NCI-H460 (cell line): Measurements from ENCODE around the gene ERBB3. TPM values are rescaled to one million over a fixed set of nuclear protein-coding genes. Genes with fewer than 3 reads are reported as not detected.
"Not testable (repeated sequence)": the region's sequence is repeated elsewhere in the genome, so short reads cannot be mapped to it uniquely, and the experiment has no call there.

Experiments used
- DNase-seq: peaks from one replicate; pipeline ENCODE4 v3.0.0-alpha.2; 2016; ENCODE audit warnings: low read depth; ENCODE audit errors: extremely low read depth
- total RNA-seq: library from RNA; depleted of rRNA; stranded (reverse); fragments of >200 nt; shearing (Covaris generic); gene quantifications from 2 replicates; pipeline ENCODE4 v1.2.3, GENCODE V29; 2014

The ERBB3 gene
- total RNA-seq, 1 experiment from 2014 or later, result 1.1 TPM

DNA sequence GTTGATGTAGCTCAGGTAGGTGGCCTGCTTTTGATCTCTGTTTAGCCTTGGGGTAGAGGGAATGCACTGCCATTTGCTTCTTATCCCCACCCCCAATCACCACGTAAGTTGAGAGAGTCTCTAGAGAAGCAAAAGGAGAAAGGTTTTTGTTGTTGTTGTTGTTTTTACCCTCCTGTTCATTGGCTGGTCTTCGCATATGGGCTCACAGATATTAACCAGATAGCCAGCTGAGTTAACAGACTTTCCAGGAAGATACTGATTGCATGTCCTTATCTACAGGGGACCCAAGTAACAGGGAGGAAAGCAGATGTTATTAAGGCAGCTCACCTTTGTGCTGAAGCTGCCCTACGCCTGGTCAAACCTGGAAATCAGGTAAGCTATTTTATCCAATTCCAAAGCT lies 27.3 kb downstream of the ERBB3 start:
- DNase-seq, result no peak

DNA sequence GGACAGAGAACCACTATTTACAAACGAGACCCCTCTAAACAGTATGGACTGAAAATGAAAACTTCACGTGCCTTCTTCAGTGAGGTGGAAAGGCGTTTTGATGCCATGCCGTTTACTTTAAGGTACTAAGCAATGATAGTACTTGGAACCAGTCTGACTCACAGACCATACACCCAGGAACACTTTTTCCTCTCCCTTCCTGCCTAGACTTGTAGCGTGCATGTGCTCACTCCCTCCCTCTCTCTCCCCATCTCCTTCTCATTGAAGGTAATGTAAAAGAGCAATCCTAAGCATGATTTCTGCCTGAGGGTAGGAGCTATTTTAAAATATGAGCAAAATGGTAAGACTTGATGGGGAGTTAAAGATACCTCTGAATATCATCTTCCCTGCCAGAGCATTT lies 30.6 kb downstream of the ERBB3 start:
- DNase-seq, result no peak

DNA sequence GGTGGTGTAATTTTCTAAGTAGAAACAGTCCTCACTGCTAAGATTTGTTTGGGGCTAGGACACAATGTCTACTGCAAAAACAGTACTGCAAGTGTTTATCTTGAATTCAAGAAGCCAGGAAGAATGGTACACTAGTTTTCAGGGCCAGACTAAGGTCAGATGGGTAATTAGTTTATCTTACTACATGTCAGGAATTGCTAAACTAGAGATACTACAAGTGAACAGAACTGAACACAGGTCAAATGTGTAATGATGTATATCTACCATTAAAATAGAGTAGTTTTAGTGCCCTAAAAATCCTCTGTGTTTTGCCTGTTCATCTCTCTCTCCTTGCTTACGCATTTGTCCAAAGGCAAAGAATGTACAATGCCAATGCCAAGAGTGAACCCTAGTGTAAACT lies 34.1 kb downstream of the ERBB3 start:
- DNase-seq, result no peak

DNA sequence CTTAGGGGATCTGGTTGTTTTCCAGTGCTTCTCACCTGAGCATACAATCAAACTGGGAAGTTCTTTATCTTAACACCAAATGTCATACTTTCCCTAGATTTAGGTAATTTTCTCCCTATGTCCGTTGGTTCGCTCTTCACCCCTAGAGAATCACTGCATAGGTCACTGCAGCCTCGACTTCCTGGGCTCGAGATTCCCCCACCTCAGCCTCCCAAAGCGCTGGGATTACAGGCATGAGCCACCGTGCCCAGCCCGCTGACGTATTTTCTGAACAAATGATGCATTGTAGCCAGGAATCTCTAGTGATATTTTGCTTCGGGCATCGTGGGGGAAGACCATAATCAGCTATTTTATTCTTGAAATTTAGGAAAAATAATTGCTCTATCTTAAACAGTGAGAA lies 35.4 kb downstream of the ERBB3 start:
- DNase-seq, result no peak

DNA sequence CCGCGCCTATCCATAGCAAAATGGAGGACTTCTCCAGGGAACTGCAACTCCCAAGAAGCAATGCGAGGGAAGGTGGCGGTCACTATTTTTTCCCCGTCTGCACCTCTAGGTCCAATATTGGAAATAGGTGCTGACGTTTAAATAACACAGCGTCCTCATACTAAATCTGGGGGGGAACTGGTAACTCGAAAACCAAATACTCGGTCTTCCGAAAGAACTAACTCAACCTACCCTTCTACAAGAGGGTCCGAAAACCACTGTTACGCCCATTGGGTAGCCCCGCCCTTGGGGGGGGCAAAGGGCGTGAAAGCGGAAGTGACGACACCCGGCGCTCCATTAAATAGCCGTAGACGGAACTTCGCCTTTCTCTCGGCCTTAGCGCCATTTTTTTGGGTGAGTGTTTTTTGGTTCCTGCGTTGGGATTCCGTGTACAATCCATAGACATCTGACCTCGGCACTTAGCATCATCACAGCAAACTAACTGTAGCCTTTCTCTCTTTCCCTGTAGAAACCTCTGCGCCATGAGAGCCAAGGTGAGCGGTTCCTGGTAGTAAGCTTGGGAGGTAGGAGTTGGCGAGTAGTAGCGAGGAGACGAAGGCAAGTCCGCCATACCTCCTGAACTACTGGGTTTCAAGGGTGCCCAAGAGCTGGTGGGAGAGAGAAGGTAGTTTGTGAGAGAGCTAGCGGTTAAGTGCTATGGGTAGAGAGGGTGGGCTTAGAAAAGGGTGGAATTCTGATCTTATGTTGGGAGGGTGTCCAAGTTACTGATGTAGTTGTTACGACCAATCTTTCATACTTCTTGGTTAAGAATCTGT lies 36.5 kb downstream of the ERBB3 start, which contains the start of gene RPL41:
Gene RPL41, plus strand, starts transcription at position 367 of the 815 bp plus-strand sequence.
- peak; percentile 95 for DNase-seq

DNA sequence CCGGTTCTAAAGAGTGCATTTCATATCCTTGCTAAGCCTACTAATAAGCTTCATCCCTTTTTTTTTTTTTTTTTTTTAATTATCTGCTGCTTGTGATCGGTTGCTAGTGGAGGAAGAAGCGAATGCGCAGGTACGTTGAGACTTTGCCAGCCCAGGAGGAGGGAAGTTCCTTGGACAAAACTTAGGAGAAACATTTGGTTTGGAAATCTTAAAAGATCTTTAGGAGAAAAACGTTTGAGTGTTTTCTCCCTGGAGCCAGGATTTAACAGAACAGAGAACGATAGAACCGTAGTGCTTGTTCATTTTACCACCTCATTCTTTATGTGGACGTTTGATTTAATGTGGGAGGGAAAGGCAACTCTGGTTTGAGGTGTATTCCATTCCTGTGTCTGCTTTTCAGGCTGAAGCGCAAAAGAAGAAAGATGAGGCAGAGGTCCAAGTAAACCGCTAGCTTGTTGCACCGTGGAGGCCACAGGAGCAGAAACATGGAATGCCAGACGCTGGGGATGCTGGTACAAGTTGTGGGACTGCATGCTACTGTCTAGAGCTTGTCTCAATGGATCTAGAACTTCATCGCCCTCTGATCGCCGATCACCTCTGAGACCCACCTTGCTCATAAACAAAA lies 37.2 kb downstream of the ERBB3 start:
- not testable (repeated sequence) for DNase-seq

DNA sequence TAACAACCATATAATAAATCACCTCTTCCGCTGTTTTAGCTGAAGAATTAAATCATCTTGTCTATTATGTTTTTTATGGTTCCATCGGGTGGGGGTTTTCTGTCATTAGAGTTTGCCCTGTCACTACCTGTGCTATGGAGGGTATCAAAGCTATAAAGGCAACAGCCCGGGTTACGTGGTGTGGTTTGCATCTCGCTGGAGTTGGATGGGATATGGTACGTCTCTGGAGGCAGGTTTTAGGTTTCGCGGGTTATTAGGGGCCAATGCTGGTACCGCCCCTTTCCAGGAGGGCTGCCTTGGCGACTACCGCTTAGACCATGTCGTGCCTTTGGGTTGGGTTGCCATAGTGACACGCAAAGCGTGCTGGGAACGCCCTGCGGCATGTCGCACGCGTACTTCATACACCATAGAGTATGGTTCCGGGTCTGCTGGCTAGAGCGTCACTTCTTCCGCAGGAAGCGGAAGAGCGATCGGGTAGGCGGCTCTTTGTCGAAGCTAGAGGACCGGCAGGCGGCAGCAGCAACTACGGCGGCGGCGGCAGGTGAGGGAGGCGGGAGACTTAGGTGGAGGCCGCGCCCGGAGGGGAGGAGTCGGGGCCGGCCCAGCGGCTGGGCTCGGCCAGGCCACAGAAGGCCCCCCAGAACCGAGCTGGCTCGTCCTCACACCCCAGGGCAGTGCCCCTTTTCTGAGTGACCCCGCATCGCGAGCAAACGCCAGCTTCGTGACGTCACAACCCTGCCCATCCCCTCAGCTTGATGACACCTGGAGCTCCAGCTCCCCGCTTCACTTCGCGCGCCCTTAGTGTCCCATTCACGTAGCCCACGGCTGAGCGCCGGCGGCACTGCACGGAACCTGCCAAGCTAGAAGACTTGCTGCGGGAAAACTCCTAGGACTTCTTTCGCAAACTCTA lies 38.1 kb downstream of the ERBB3 start, which contains the start of gene ZC3H10:
Gene ZC3H10, plus strand, starts transcription at position 489 of the 910 bp plus-strand sequence. CDS start 2,297 bp downstream, outside the sequence.
- DNase-seq, result peak; percentile 99

DNA sequence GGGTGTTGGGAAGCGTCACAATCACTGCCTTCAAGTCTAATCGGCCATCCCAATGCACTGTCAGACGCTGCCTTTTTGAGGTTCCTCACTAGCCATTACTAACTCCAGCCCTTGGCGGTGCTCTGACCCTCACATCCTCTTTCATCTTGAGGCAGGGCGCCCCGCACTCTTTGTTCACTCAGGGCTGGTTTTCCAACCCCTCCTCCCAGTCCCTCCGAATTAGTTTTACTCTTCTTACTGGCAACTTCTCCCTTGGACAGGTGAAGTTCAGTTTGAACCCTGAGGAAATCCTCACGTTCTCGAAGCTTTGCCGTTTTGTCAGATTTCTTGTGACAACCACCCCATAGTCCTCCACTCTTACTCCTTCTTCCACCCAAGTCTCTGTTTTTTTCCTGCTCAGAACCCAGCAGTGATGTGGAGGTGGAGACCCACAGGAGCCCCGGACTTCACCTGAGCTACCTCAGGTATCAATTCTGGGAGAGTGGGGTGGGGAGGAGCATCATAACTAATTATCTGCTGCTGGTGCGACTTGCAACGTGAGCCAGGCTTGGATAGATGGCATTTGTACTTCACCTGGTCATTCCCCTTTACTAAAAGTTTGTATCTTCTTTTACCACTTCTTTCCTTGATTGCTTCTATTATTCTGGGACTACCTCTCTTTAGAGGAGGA lies 38.9 kb downstream of the ERBB3 start:
- DNase-seq, result no peak

DNA sequence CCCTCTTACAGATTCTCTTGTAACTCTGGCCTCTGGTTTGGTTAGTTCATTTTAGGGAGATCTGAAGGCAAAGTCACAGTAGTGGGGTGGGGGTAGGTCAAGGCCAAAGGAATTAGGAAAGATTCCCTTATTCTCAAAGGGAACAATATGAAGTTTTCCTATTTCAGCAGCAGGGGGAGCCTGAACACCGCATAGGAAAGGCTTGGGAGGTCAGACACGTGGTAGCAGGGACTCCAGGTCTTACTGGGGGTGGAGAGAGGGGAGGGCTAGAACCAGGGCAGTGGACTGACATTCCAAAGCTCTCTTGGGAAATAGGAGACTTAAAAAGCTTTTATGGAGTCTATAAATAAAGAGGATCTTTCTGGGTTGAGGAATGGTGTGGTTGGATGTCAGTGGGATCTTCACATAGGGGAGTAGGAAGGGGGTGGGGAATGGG lies 39.4 kb downstream of the ERBB3 start:
- DNase-seq, result peak; percentile 87

DNA sequence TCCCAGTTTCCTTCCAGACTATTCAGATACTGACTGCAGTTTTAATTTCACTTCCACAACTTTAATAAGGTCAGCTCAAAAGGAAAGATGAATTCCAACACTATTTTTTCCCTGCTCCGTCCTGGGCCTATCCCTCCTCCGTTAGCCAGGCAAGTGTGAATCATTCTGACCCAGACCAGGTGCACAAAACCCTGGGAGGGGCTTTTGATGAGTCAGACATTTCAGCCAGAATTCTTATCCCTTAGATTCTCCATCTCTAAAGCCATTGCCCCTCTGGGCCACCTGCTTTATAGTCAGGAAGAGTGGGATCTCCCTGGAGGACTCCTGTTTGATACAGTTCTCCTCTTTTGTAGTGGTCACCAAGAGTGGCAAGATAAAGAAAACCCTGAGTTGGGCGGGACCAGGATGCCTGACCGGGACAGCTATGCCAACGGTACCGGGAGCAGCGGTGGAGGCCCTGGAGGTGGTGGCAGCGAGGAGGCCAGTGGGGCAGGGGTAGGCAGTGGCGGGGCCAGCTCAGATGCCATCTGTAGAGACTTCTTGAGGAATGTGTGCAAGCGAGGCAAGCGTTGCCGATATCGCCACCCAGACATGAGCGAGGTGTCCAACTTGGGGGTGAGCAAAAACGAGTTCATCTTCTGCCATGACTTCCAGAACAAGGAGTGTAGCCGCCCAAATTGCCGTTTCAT lies 40.3 kb downstream of the ERBB3 start:
- no peak for DNase-seq

DNA sequence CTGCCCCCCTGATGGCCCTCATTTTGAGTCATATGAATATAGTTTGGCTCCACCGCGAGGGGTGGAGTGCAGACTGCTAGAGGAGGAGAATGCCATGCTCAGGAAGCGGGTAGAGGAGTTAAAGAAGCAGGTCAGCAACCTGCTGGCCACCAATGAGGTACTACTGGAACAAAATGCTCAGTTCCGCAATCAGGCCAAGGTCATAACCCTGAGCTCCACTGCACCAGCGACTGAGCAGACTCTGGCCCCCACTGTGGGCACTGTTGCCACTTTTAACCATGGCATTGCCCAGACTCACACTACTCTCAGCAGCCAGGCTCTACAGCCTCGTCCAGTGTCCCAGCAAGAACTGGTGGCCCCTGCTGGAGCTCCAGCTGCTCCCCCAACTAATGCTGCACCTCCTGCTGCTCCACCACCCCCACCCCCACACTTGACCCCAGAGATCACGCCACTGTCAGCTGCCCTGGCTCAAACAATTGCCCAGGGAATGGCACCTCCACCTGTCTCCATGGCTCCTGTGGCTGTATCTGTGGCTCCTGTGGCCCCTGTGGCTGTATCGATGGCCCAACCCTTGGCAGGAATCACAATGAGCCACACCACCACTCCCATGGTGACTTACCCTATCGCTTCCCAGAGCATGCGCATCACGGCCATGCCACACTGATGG lies 41.4 kb downstream of the ERBB3 start:
- DNase-seq, result no peak

DNA sequence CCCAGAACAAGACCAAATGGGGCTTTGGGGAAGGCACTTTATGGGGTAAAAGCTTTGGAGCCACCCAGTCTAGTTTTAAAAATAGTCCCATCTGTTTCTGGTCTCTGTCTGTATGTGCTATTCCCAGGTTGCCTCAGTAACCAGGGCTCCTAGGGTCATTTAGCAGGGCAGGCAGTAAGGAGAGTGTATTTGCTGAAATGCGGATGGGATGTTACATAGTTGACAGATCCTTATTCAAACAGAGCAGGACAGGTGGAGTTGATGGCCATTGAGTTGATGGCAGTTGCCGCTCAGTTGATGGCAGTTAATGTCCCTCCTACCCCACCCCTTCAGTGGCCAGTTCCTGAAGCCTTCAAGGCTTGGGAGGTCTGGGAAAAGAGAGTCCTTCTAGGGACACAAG lies 42.7 kb downstream of the ERBB3 start:
- no peak for DNase-seq

DNA sequence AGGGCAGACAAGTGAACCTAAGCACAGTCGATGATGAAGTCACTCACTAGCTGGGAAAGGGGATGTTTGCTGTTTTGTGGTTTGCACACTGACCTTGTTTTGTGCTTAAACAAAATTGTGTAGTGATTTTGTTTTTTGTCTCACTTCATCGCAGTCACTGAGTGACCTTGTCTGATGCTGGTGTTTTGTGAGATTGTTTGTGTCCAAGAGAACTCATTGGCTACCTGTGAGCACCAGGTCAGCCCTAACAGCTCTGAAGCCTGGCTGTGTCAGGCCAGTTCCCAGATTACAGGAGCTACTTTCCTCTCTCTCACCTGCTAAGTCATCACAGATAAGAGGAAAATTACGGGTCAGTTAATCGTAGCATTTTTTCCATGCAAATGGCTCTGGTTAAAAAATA lies 44.2 kb downstream of the ERBB3 start:
- no peak for DNase-seq

DNA sequence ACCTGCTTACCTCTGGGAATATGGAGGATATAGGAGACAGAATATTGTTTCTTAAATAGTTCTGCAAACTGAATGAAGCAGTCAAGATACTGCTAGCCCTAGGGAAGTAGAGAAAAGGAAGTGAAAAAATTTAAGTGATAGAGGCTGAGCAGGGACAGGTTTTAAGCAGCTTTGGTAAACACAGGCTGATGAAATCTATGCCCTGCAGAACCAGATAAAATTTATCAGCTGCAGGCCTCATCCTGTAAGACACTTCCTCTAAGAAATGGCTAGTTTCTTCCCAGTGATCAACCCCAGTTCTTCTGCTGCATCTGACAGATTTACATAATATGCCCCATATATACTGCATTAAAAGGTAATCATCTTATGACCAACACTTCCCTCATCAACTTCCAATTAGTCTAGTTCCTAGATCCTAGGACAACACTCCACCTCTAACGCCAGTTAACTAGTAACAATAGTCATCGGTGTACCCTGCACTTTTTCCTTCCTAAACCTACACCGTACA lies 46.8 kb downstream of the ERBB3 start:
- no peak for DNase-seq

DNA sequence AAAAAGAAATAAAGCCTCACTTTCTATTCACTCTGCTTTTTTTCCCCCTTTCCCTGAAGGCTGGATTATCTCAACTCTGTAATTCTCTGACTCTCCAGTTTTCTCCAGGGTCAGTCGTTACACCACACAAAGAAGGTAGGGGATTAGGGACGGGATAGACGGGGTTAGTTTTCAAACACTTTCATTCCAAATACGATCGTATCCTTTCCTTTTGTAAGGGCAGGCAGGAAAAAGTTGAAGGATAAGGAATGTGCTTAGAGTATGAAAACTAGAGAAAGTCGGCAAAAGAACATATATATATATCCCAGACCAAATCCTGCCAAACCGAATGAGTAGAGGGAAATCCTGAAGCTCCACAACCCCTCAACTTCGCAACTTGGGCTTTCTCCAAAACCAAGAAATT lies 47.5 kb downstream of the ERBB3 start:
- DNase-seq, result no peak

DNA sequence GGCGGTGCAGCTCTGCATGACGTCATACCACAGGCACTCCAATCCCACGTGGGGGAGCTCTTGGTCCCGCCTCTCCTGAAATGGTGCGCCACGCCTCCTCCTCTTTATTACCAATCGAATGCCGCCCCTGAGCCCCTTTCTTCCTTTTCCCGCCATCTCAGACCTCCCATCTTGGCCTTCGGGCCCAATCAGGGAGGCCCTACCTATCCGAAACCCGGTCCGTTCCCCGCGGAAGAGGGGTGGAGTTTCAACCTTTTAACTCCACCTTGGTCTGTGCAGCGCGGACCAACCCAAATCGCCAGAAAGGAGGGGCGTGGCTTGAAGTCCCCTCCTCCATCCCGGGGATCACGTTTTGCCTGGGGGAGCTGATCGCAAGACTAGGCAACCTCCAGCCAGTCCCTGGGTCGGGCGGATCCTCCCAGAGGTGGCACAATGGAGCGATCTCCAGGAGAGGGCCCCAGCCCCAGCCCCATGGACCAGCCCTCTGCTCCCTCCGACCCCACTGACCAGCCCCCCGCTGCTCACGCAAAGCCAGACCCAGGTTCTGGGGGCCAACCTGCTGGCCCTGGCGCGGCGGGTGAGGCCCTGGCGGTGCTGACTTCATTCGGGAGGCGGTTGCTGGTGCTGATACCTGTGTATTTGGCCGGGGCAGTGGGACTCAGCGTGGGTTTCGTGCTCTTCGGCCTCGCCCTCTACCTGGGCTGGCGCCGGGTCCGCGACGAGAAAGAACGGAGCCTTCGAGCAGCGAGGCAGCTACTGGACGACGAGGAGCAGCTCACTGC lies 48.1 kb downstream of the ERBB3 start, which contains the start of gene ESYT1:
Gene ESYT1, plus strand, starts transcription at position 380 of the 782 bp plus-strand sequence. Its CDS starts 53 bp downstream, at position 433.
- DNase-seq, result peak; percentile 99

DNA sequence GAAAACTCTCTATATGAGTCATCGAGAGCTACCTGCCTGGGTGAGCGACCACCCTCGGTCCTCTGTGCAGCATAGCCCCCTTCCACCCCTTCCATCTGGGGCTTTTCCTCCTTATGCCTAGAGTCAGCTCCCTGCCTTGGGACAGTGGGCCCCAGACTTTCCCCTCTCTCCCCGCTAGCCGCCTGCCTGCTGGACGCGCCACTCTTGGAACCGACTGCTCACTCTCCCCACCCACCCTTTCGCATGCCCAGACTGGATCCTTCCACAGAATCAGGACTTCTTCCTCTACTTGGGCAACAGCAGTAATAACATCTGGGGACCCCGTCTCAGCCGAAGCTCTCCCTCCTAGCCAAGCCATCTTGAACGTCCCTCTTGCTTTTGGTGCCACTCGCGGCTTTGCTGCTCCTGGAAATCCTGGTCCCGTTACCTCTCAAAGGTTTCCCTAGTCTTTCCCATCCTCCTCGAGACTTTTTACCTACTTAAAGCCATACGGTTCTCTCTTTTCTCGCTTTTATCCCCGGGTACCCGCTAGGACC lies 48.8 kb downstream of the ERBB3 start:
- no peak for DNase-seq
